ENCODE data around the gene LRP1B.

- TF ChIP-seq FOSB (CRISPR knock-in tag; IDR thresholded peaks at IDR 0.05) (no peak), BHLHE40 (IDR thresholded peaks at IDR 0.05; ENCODE audit: low read depth, low read length) (no peak), REST (IDR thresholded peaks at IDR 0.05) (no peak), CTCF (IDR thresholded peaks at IDR 0.05) (no peak), JUN (IDR thresholded peaks at IDR 0.05) (no peak), HDAC2 (IDR thresholded peaks at IDR 0.05) (no peak), POLR2AphosphoS2 (conservative IDR thresholded peaks at IDR 0.05; ENCODE audit: low read length) (no peak), EP300 (IDR thresholded peaks at IDR 0.05) (no peak), RAD21 (conservative IDR thresholded peaks at IDR 0.05 in 1 of 2, IDR thresholded peaks at IDR 0.05 in 1 of 2) (no peak)
Measured at GRCh38 chr2:142136571-142136970, 5.8 kb upstream of the LRP1B start.

Measured in A549 (cell line).